T-helper 2 cell (primary cell): ENCODE results near the gene CPNE4.
"Not testable (repeated sequence)": the region's sequence is repeated elsewhere in the genome, so short reads cannot be mapped to it uniquely, and the experiment has no call there.

Experiments
- DNase-seq, 5 experiments: peaks; one replicate each; pipeline versions ENCODE4 v3.0.0 to v3.0.0-alpha.2; 2012 to 2022

Gene CPNE4

GRCh38 chr3:131957511-131957910 lies 77.3 kb downstream of the CPNE4 start:
- no peak for DNase-seq

GRCh38 chr3:131948806-131949205 lies 86.0 kb downstream of the CPNE4 start:
- no peak for DNase-seq

- no peak for DNase-seq
Observed at GRCh38 chr3:131944676-131945075, 90.1 kb downstream of the CPNE4 start.

GRCh38 chr3:131933665-131934064 lies 101.1 kb downstream of the CPNE4 start:
- DNase-seq = peak in 1 of 5 experiments; percentile 1

- DNase-seq = no peak
Observed at GRCh38 chr3:131928593-131928992, 106.2 kb downstream of the CPNE4 start.

- no peak for DNase-seq
Observed at GRCh38 chr3:131925571-131925970, 109.2 kb downstream of the CPNE4 start.

- DNase-seq = no peak
Observed at GRCh38 chr3:131922356-131922755, 112.5 kb downstream of the CPNE4 start.

- DNase-seq = no peak
Observed at GRCh38 chr3:131917006-131917405, 117.8 kb downstream of the CPNE4 start.

GRCh38 chr3:131914090-131914691 lies 120.6 kb downstream of the CPNE4 start:
- no peak for DNase-seq

GRCh38 chr3:131912255-131912654 lies 122.6 kb downstream of the CPNE4 start:
- DNase-seq = no peak

GRCh38 chr3:131907796-131908195 lies 127.0 kb downstream of the CPNE4 start:
- no peak for DNase-seq

GRCh38 chr3:131903988-131904415 lies 130.8 kb downstream of the CPNE4 start:
- no peak for DNase-seq

- DNase-seq = no peak
Observed at GRCh38 chr3:131901686-131902085, 133.1 kb downstream of the CPNE4 start.

GRCh38 chr3:131900891-131901290 lies 133.9 kb downstream of the CPNE4 start:
- no peak for DNase-seq

- DNase-seq = no peak
Observed at GRCh38 chr3:131899021-131899420, 135.8 kb downstream of the CPNE4 start.

GRCh38 chr3:131898346-131898745 lies 136.5 kb downstream of the CPNE4 start:
- DNase-seq = no peak

- no peak for DNase-seq
Observed at GRCh38 chr3:131896285-131896684, 138.5 kb downstream of the CPNE4 start.

- DNase-seq = no peak
Observed at GRCh38 chr3:131895766-131896165, 139.0 kb downstream of the CPNE4 start.

- no peak for DNase-seq
Observed at GRCh38 chr3:131892331-131892730, 142.5 kb downstream of the CPNE4 start.

- DNase-seq = not testable (repeated sequence)
Observed at GRCh38 chr3:131885871-131886270, 148.9 kb downstream of the CPNE4 start.

- no peak for DNase-seq
Observed at GRCh38 chr3:131883711-131884407, 151.0 kb downstream of the CPNE4 start.

GRCh38 chr3:131883086-131883485 lies 151.7 kb downstream of the CPNE4 start:
- no peak for DNase-seq

- no peak for DNase-seq
Observed at GRCh38 chr3:131881777-131882176, 153.0 kb downstream of the CPNE4 start.

GRCh38 chr3:131880948-131881347 lies 153.9 kb downstream of the CPNE4 start:
- DNase-seq = no peak

GRCh38 chr3:131868203-131868602 lies 166.6 kb downstream of the CPNE4 start:
- DNase-seq = no peak
